ENCODE measurements around the gene CCDC146. TPM values are rescaled to one million over a fixed set of nuclear protein-coding genes. Genes with fewer than 3 reads are reported as not detected.

CCDC146 gene
- total RNA-seq, 1 donor from 2014 or later, result 20.6 TPM

GRCh38 chr7:77254429-77254828, 132.0 kb downstream of the CCDC146 start:
- no peaks in the 10 kb centered on the region for H3K27me3 ChIP-seq
- intact Hi-C loops (cut with DNase I), result loop anchor here (10.0 kb wide), 1 partner anchor 80 kb away; no protein-coding TSS in a partner anchor
- H3K36me3 ChIP-seq, result no peaks in the 10 kb centered on the region
- no peaks in the 10 kb centered on the region for H3K9me3 ChIP-seq
- TF ChIP-seq POLR2A (IDR thresholded peaks at IDR 0.05) (no peak), POLR2AphosphoS5 (IDR thresholded peaks at IDR 0.05; ENCODE audit: insufficient read depth in 1 of 2, low read depth in 1 of 2) (no peak), CTCF (IDR thresholded peaks at IDR 0.05) (no peak)
- no peak overlapping the region for H3K27ac ChIP-seq
- no peak for DNase-seq (ENCODE audit: extremely low spot score in 2 of 2)
- H3K4me1 ChIP-seq, result no peaks in the 10 kb centered on the region
- H3K4me3 ChIP-seq, result no peak overlapping the region

- H3K27ac ChIP-seq, result no peak overlapping the region
- DNase-seq (ENCODE audit: extremely low spot score in 2 of 2), result no peak
- no peaks in the 10 kb centered on the region for H3K4me1 ChIP-seq
- no peaks in the 10 kb centered on the region for H3K36me3 ChIP-seq
- no peak overlapping the region for H3K4me3 ChIP-seq
- no peaks in the 10 kb centered on the region for H3K27me3 ChIP-seq
- H3K9me3 ChIP-seq, result no peaks in the 10 kb centered on the region
- intact Hi-C loops (cut with DNase I), result loop anchor here (10.0 kb wide), 1 partner anchor 80 kb away; no protein-coding TSS in a partner anchor
- TF ChIP-seq POLR2AphosphoS5 (IDR thresholded peaks at IDR 0.05; ENCODE audit: insufficient read depth in 1 of 2, low read depth in 1 of 2), result no peak
- TF ChIP-seq CTCF (IDR thresholded peaks at IDR 0.05), result no peak
- TF ChIP-seq POLR2A (IDR thresholded peaks at IDR 0.05), result no peak
Observed at GRCh38 chr7:77254915-77255314, 132.5 kb downstream of the CCDC146 start.

- DNase-seq (ENCODE audit: extremely low spot score in 2 of 2), result no peak
- TF ChIP-seq POLR2AphosphoS5 (IDR thresholded peaks at IDR 0.05; ENCODE audit: insufficient read depth in 1 of 2, low read depth in 1 of 2) (no peak), POLR2A (IDR thresholded peaks at IDR 0.05) (no peak), CTCF (IDR thresholded peaks at IDR 0.05) (no peak)
- intact Hi-C loops (cut with DNase I), result loop anchor here (10.0 kb wide), 1 partner anchor 77 kb away; no protein-coding TSS in a partner anchor
- H3K27ac ChIP-seq, result no peak overlapping the region
- H3K36me3 ChIP-seq, result no peaks in the 10 kb centered on the region
- H3K27me3 ChIP-seq, result no peaks in the 10 kb centered on the region
- no peaks in the 10 kb centered on the region for H3K4me1 ChIP-seq
- no peaks in the 10 kb centered on the region for H3K9me3 ChIP-seq
- no peak overlapping the region for H3K4me3 ChIP-seq
Observed at GRCh38 chr7:77258014-77258413, 135.6 kb downstream of the CCDC146 start.

DNA sequence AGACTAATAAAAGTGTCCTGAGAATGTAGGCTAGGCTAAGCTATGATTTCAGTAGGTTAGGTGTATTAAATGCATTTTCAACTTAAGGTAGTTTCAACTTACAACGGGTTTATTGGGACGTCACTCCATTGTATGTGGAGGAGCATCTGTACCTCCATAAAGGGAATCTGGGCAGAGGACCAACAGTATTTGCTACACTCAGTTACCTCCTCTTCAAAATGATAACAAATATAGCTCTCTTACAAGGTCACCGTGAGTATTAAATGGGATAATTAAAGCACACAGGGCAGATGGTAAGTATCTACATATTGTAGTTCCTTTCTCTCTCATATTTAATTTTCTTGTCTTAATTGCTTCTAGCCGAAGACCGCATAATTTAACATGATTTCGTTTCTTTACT, 136.2 kb downstream of the CCDC146 start:
- no peak for DNase-seq (ENCODE audit: extremely low spot score in 2 of 2)
- H3K27me3 ChIP-seq, result no peaks in the 10 kb centered on the region
- no peaks in the 10 kb centered on the region for H3K4me1 ChIP-seq
- intact Hi-C loops (cut with DNase I), result loop anchor here (10.0 kb wide), 1 partner anchor 76 kb away; no protein-coding TSS in a partner anchor
- TF ChIP-seq CTCF (IDR thresholded peaks at IDR 0.05) (no peak), POLR2AphosphoS5 (IDR thresholded peaks at IDR 0.05; ENCODE audit: insufficient read depth in 1 of 2, low read depth in 1 of 2) (no peak), POLR2A (IDR thresholded peaks at IDR 0.05) (no peak)
- H3K4me3 ChIP-seq, result no peak overlapping the region
- no peak overlapping the region for H3K27ac ChIP-seq
- H3K36me3 ChIP-seq, result no peaks in the 10 kb centered on the region
- no peaks in the 10 kb centered on the region for H3K9me3 ChIP-seq

- Histone ChIP-seq H3K4me3 (no peak overlapping the region), H3K36me3 (peaks cover 0 to 6% of the 10 kb centered on the region in 2 donors), H3K9me3 (no peaks in the 10 kb centered on the region), H3K27ac (no peak overlapping the region), H3K27me3 (no peaks in the 10 kb centered on the region), H3K4me1 (no peaks in the 10 kb centered on the region)
- intact Hi-C loops (cut with DNase I), result no loop called here
- no peak for DNase-seq (ENCODE audit: extremely low spot score in 2 of 2)
- TF ChIP-seq CTCF (IDR thresholded peaks at IDR 0.05) (no peak), POLR2A (IDR thresholded peaks at IDR 0.05) (no peak), POLR2AphosphoS5 (IDR thresholded peaks at IDR 0.05; ENCODE audit: insufficient read depth in 1 of 2, low read depth in 1 of 2) (no peak)
Observed at GRCh38 chr7:77262316-77262715, 139.9 kb downstream of the CCDC146 start.

Data from vagina (tissue), 2 donors.